ENCODE results near the gene MED14. TPM values are rescaled to one million over a fixed set of nuclear protein-coding genes. Genes with fewer than 3 reads are reported as not detected.

The MED14 gene
- total and polyA plus RNA-seq, 2 donors (not counting 1 experiment from before 2014, with no cell fraction given) = 26.4 to 63.5 TPM

- no peaks in the 10 kb centered on the region for H3K9me3 ChIP-seq (ENCODE audit: control extremely low read depth in 1 of 3, control insufficient read depth in 2 of 3, insufficient read depth in 1 of 3, low read length in 2 of 3)
- H3K9ac ChIP-seq (ENCODE audit: low read length) = no peak overlapping the region
- H3K27ac ChIP-seq (ENCODE audit: low read length in 2 of 2) = no peak overlapping the region
- POLR2A ChIA-PET = no interaction called here
- no peak overlapping the region for H3K4me2 ChIP-seq (replicated peaks; ENCODE audit: low read depth, low read length, poor library complexity, severe bottlenecking)
- Mint-ChIP-seq H3K27ac (no peak overlapping the region), H3K9me3 (ENCODE audit: insufficient read depth) (no peaks in the 10 kb centered on the region), H3K27me3 (no peaks in the 10 kb centered on the region), H3K4me3 (no peak overlapping the region), H3K4me1 (peaks cover 5% of the 10 kb centered on the region)
- ATAC-seq (ENCODE audit: low read depth) (no peak), DNase-seq (no peak)
- no peaks in the 10 kb centered on the region for H4K20me1 ChIP-seq (ENCODE audit: control insufficient read depth, insufficient read depth, low read length, poor library complexity, severe bottlenecking)
- CTCF ChIA-PET = interaction anchor here (1.4 to 3.1 kb wide), 2 partner anchors 11 to 119 kb away, joined by 4 to 15 read pairs; no protein-coding TSS in a partner anchor
- no CpG with 5 or more reads among the region's 3 CpGs for WGBS (ENCODE audit: insufficient coverage)
- TF ChIP-seq EZH2 (IDR thresholded peaks at IDR 0.05; ENCODE audit: borderline replicate concordance, insufficient read depth, low read depth, low read length, poor library complexity, severe bottlenecking) = no peak
- TF ChIP-seq CTCF (IDR thresholded peaks at IDR 0.05) = no peak
- intact Hi-C loops (cut with micrococcal nuclease) = no loop called here
- no peaks in the 10 kb centered on the region for H3K27me3 ChIP-seq (replicated peaks in 1 of 4; ENCODE audit: control extremely low read depth in 1 of 4, control insufficient read depth in 3 of 4, insufficient read depth in 4 of 4, low read length in 3 of 4)
- H2AFZ ChIP-seq (ENCODE audit: insufficient read depth, low read depth, low read length, poor library complexity, severe bottlenecking) = no peak overlapping the region
- H3K4me3 ChIP-seq (ENCODE audit: control extremely low read depth in 1 of 5, extremely low read depth in 1 of 5, insufficient read depth in 1 of 5, low read depth in 2 of 5, low read length in 4 of 5) = no peak overlapping the region
- H3K4me1 ChIP-seq (ENCODE audit: control insufficient read depth in 2 of 2, insufficient read depth in 2 of 2, low read length in 2 of 2) = no peaks in the 10 kb centered on the region
- H3K36me3 ChIP-seq (replicated peaks in 1 of 2; ENCODE audit: control extremely low read depth in 1 of 2, control insufficient read depth in 1 of 2, extremely low read depth in 1 of 2, insufficient read depth in 2 of 2, low read length in 1 of 2) = peaks cover 4 to 51% of the 10 kb centered on the region in 2 experiments
- no peaks in the 10 kb centered on the region for H3K79me2 ChIP-seq (ENCODE audit: control insufficient read depth, insufficient read depth, low read length)
Observed at GRCh38 chrX:40663078-40663740, 72.1 kb downstream of the MED14 start.

- no peaks in the 10 kb centered on the region for H3K27me3 Mint-ChIP-seq
- no peak overlapping the region for H3K4me2 ChIP-seq (replicated peaks; ENCODE audit: low read depth, low read length, poor library complexity, severe bottlenecking)
- H3K27ac Mint-ChIP-seq = no peak overlapping the region
- DNase-seq (no peak), ATAC-seq (ENCODE audit: low read depth) (no peak)
- H3K36me3 ChIP-seq (replicated peaks in 1 of 2; ENCODE audit: control extremely low read depth in 1 of 2, control insufficient read depth in 1 of 2, extremely low read depth in 1 of 2, insufficient read depth in 2 of 2, low read length in 1 of 2) = peaks cover 8 to 46% of the 10 kb centered on the region in 2 experiments
- CTCF ChIA-PET = interaction anchor here (3.1 kb wide), 1 partner anchor 9 kb away, joined by 15 read pairs; no protein-coding TSS in a partner anchor
- H3K9me3 Mint-ChIP-seq (ENCODE audit: insufficient read depth) = no peaks in the 10 kb centered on the region
- no peak overlapping the region for H3K9ac ChIP-seq (ENCODE audit: low read length)
- H3K4me3 ChIP-seq (ENCODE audit: control extremely low read depth in 1 of 5, extremely low read depth in 1 of 5, insufficient read depth in 1 of 5, low read depth in 2 of 5, low read length in 4 of 5) = no peak overlapping the region
- WGBS (ENCODE audit: insufficient coverage) = no CpG with 5 or more reads among the region's 2 CpGs
- H3K4me1 Mint-ChIP-seq = peaks cover 5% of the 10 kb centered on the region
- POLR2A ChIA-PET = no interaction called here
- H3K27me3 ChIP-seq (replicated peaks in 1 of 4; ENCODE audit: control extremely low read depth in 1 of 4, control insufficient read depth in 3 of 4, insufficient read depth in 4 of 4, low read length in 3 of 4) = no peaks in the 10 kb centered on the region
- H3K4me1 ChIP-seq (ENCODE audit: control insufficient read depth in 2 of 2, insufficient read depth in 2 of 2, low read length in 2 of 2) = no peaks in the 10 kb centered on the region
- H3K9me3 ChIP-seq (ENCODE audit: control extremely low read depth in 1 of 3, control insufficient read depth in 2 of 3, insufficient read depth in 1 of 3, low read length in 2 of 3) = no peaks in the 10 kb centered on the region
- no peak for TF ChIP-seq EZH2 (IDR thresholded peaks at IDR 0.05; ENCODE audit: borderline replicate concordance, insufficient read depth, low read depth, low read length, poor library complexity, severe bottlenecking)
- TF ChIP-seq CTCF (IDR thresholded peaks at IDR 0.05) = no peak
- peaks cover 2% of the 10 kb centered on the region for H3K79me2 ChIP-seq (ENCODE audit: control insufficient read depth, insufficient read depth, low read length)
- H3K27ac ChIP-seq (ENCODE audit: low read length in 2 of 2) = no peak overlapping the region
- H3K4me3 Mint-ChIP-seq = no peak overlapping the region
- H2AFZ ChIP-seq (ENCODE audit: insufficient read depth, low read depth, low read length, poor library complexity, severe bottlenecking) = no peak overlapping the region
- intact Hi-C loops (cut with micrococcal nuclease) = no loop called here
- H4K20me1 ChIP-seq (ENCODE audit: control insufficient read depth, insufficient read depth, low read length, poor library complexity, severe bottlenecking) = no peaks in the 10 kb centered on the region
Observed at GRCh38 chrX:40661489-40661888, 73.9 kb downstream of the MED14 start.

Measured in B cell (primary cell).